Smooth muscle cell (in vitro differentiated cells): ENCODE results near the gene SLC6A9. TPM values are rescaled to one million over a fixed set of nuclear protein-coding genes. Genes with fewer than 3 reads are reported as not detected.

ENCODE experiments used
- DNase-seq: peaks from one replicate; lab custom pipeline; 2025; ENCODE audit not compliant: unreplicated experiment; lab: John Stamatoyannopoulos, UW
- H2AFZ ChIP-seq: fragments of 200-600 bp; sonication (generic); 2 replicates; pipeline ENCODE4 v1.6.0; 2016; ENCODE audit warnings: antibody characterized with exemption, low read depth, mild to moderate bottlenecking
- H3F3A ChIP-seq: fragments of 200-600 bp; sonication (generic); 2 replicates; pipeline ENCODE4 v1.6.0; 2017; ENCODE audit warnings: antibody characterized with exemption, low read depth
- H3K27ac ChIP-seq: fragments of 200-600 bp; sonication (generic); 2 replicates; pipeline ENCODE4 v1.5.1; 2016; ENCODE audit warnings: low read depth, mild to moderate bottlenecking
- H3K27me3 ChIP-seq: fragments of 200-600 bp; sonication (generic); 2 replicates; pipeline ENCODE4 v1.6.1; 2016; ENCODE audit warnings: low read depth, mild to moderate bottlenecking
- H3K36me3 ChIP-seq: fragments of 200-600 bp; sonication (generic); 2 replicates; pipeline ENCODE4 v1.5.1; 2016; ENCODE audit warnings: low read depth
- H3K4me1 ChIP-seq: fragments of 200-600 bp; sonication (generic); 2 replicates; pipeline ENCODE4 v1.5.1; 2016; ENCODE audit warnings: low read depth
- H3K4me2 ChIP-seq: fragments of 200-600 bp; sonication (generic); 2 replicates; pipeline ENCODE4 v1.6.0; 2016; ENCODE audit warnings: mild to moderate bottlenecking
- H3K4me3 ChIP-seq: fragments of 200-600 bp; sonication (generic); 2 replicates; pipeline ENCODE4 v1.5.1; 2016; ENCODE audit warnings: mild to moderate bottlenecking
- H3K79me2 ChIP-seq: fragments of 200-600 bp; sonication (generic); 2 replicates; pipeline ENCODE4 v1.6.0; 2016; ENCODE audit warnings: low read depth, mild to moderate bottlenecking
- H3K9ac ChIP-seq: fragments of 200-600 bp; sonication (generic); 2 replicates; pipeline ENCODE4 v1.6.0; 2016; ENCODE audit warnings: low read depth
- H3K9me3 ChIP-seq: fragments of 200-600 bp; sonication (generic); replicated peaks from 2 replicates; pipeline ENCODE4 v1.5.1; 2016; ENCODE audit warnings: low read depth
- H4K20me1 ChIP-seq: fragments of 200-600 bp; sonication (generic); 2 replicates; pipeline ENCODE4 v1.6.0; 2016; ENCODE audit warnings: low read depth
- WGBS: methylation state at CpG from one replicate; pipeline ENCODE4 v1.1.7; 2016; ENCODE audit warnings: low lambda C conversion rate; 5-methylcytosine and 5-hydroxymethylcytosine counted together
- polyA plus RNA-seq: library from polyadenylated mRNA; unstranded; fragments of >200 nt; fragmentation: Nextera tagmentation; extraction: Ambion mirVana; gene quantifications from 2 replicates; pipeline ENCODE4 v1.2.1, GENCODE V29; 2016
- total RNA-seq: library from RNA; depleted of rRNA; stranded (reverse); fragments of >200 nt; gene quantifications from 2 replicates; pipeline ENCODE4 v1.2.3, GENCODE V29; 2014
- TF ChIP-seq, protein P1 (sequence below): fragments of 200-600 bp; sonication (generic); IDR thresholded peaks from 2 replicates; pipeline ENCODE4 v1.5.1; 2017; ENCODE audit warnings: borderline replicate concordance, mild to moderate bottlenecking, antibody characterized with exemption; ENCODE audit not compliant: insufficient read depth, poor library complexity, severe bottlenecking

The SLC6A9 gene
- total and polyA plus RNA-seq, 2 experiments from 2014 or later: 10.2 to 25.8 TPM

DNA sequence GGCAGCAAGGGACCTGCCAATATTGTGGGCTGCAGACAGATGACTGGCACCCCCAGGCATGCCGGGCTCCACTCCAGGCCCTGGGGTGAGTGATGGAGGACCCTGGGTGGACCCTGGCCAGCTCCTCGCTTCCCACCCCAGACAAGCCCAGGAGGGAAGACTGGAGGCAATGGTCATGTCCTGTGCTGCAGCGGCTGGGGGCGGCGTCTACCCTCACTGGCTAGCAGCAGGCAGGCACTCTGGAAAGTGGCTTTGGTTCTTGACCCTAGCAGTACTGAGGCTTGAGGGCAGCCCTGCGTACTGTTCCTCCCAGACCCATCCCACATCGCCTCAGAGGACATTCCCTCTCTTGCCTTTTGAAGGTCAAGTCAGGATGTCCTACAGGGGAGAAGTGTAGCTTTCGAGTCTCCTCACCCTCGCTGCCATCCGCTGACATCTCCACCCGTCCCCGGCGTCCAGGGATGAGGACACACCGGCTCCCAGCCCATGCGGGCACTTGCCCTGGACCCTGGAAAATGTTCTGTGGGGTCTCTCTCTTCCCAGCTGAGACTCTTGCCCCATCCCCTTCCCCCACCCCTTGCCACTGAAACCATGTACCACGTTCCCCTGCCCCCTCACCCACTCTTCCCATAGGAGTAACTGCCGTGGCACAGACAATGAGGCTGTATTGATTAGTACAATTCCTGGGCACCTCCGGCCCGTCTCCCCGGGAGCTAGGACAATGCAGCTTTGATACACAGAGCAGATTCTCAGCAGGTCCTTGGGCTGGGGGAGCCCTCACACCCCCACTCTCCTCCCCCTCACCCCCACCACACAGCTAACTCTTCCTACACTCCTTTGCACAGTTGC, 15.0 kb downstream of the SLC6A9 start:
- Histone ChIP-seq H3K9me3 (no peaks in the 10 kb centered on the region), H3K79me2 (no peaks in the 10 kb centered on the region), H2AFZ (no peak overlapping the region), H3K27ac (no peak overlapping the region), H3K4me2 (no peak overlapping the region), H4K20me1 (peaks cover 5% of the 10 kb centered on the region), H3K36me3 (no peaks in the 10 kb centered on the region), H3K27me3 (no peaks in the 10 kb centered on the region), H3K9ac (no peak overlapping the region), H3K4me1 (peaks cover 7% of the 10 kb centered on the region), H3K4me3 (no peak overlapping the region), H3F3A (no peaks in the 10 kb centered on the region)
- 94% methylated on average over 17 of the region's 20 CpGs for WGBS
- TF ChIP-seq, protein P1, sequence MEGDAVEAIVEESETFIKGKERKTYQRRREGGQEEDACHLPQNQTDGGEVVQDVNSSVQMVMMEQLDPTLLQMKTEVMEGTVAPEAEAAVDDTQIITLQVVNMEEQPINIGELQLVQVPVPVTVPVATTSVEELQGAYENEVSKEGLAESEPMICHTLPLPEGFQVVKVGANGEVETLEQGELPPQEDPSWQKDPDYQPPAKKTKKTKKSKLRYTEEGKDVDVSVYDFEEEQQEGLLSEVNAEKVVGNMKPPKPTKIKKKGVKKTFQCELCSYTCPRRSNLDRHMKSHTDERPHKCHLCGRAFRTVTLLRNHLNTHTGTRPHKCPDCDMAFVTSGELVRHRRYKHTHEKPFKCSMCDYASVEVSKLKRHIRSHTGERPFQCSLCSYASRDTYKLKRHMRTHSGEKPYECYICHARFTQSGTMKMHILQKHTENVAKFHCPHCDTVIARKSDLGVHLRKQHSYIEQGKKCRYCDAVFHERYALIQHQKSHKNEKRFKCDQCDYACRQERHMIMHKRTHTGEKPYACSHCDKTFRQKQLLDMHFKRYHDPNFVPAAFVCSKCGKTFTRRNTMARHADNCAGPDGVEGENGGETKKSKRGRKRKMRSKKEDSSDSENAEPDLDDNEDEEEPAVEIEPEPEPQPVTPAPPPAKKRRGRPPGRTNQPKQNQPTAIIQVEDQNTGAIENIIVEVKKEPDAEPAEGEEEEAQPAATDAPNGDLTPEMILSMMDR: no peak
- no peak for DNase-seq

DNA sequence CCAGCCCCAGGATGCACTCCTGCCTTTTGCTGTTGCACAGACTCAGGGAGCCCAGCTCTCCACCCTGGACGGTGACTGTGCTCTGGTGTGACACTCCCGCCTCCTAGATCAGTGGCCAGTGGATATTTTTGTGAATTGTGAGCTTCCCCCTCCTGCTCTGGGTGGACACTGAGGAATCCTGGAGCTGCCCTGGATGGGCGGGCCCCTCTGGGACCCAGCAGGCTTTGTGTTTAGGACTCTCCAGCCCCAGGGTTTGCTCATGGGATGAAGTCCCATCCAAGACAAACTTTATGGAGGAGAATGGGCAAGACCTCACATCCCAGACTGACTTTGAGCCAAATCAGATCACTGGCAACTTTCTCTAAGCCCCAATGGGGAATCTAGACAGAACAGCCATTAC, 16.1 kb downstream of the SLC6A9 start:
- TF ChIP-seq, protein P1: no peak
- DNase-seq: no peak
- WGBS: 95% methylated on average over 3 of the region's 3 CpGs
- Histone ChIP-seq H3K9me3 (no peaks in the 10 kb centered on the region), H3F3A (no peaks in the 10 kb centered on the region), H4K20me1 (peaks cover 5% of the 10 kb centered on the region), H2AFZ (no peak overlapping the region), H3K27me3 (no peaks in the 10 kb centered on the region), H3K27ac (no peak overlapping the region), H3K4me1 (peaks cover 7% of the 10 kb centered on the region), H3K79me2 (no peaks in the 10 kb centered on the region), H3K4me2 (no peak overlapping the region), H3K36me3 (no peaks in the 10 kb centered on the region), H3K4me3 (no peak overlapping the region), H3K9ac (no peak overlapping the region)

DNA sequence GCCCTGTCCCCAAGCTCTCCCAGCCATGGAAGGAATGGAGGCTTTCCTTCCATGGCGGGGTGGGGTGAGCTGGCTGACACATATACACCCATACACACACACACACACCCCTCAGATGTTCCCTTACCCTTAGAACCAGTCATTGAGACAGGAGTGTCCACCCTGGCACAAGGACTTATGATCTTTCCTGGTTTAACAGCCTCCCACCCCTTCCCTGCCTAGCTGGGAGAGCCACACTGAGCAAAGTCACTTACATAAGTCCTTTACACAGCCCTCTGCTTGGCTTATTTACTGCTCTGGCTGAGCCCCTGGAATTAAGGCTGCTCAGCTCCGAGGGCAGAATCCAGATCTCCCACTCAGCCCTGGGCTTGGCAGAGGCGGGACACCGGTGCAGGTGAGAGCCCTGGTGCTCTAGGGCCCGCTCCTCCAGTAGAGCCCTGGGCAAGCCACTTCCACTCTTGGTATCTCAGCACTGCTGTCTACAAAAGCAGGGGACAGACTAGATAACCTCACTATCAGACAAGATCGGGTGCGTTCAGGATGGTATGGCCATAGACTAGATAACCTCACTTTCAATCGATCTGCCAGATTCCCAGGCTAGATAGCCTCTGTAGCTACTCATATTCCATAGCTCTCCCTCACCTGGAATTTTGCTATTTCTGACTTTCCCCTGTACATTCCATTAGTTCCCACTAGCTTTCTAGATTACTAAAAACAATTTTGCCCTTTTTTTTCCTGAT, 16.7 kb downstream of the SLC6A9 start:
- Histone ChIP-seq H3K36me3 (no peaks in the 10 kb centered on the region), H3K4me1 (peaks cover 7% of the 10 kb centered on the region), H3F3A (no peaks in the 10 kb centered on the region), H3K27ac (no peak overlapping the region), H4K20me1 (peaks cover 5% of the 10 kb centered on the region), H3K9ac (no peak overlapping the region), H3K27me3 (no peaks in the 10 kb centered on the region), H3K4me2 (no peak overlapping the region), H3K79me2 (no peaks in the 10 kb centered on the region), H3K9me3 (no peaks in the 10 kb centered on the region), H2AFZ (no peak overlapping the region), H3K4me3 (no peak overlapping the region)
- DNase-seq: no peak
- 85% methylated on average over 8 of the region's 8 CpGs for WGBS
- TF ChIP-seq, protein P1: no peak
